G401 (cell line): ENCODE measurements around the gene MUC5B. TPM values are rescaled to one million over a fixed set of nuclear protein-coding genes. Genes with fewer than 3 reads are reported as not detected.

ENCODE experiments used
- DNase-seq: peaks from one replicate; pipeline ENCODE4 v3.0.0-alpha.2; 2015; ENCODE audit warnings: low spot score
- in situ Hi-C: cut with HindIII; loops from 2 replicates; pipeline ENCODE4 v1.10.0; 2016; ENCODE audit warnings: low sequenced_read_pairs, mixed read lengths
- total RNA-seq: library from RNA; depleted of rRNA; stranded (reverse); fragments of >200 nt; shearing (Covaris generic); gene quantifications from 2 replicates; pipeline ENCODE4 v1.2.3, GENCODE V29; 2014

Gene MUC5B
- total RNA-seq, 1 experiment from 2014 or later, result not detected

DNA sequence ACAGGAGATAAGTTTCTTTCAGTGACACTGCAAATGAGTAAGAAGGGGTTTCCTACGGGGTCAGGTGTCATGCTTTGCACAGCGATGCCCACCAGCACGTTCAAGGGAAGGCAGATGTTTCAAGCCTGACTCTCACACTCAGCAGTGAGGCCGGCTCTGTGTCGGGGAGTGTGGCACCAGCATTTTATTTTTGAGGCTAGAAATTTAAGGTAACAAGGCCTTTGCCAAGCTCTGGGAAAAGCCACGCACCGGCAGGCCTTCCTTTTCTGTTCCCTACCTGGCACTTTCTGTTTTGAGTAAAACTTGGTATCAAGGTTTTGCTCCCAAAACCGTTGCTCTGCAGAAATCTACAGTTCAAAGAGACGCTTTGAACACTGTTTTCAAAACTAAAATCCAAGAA lies 48.5 kb downstream of the MUC5B start:
- in situ Hi-C loops, result no loop called here
- no peak for DNase-seq

DNA sequence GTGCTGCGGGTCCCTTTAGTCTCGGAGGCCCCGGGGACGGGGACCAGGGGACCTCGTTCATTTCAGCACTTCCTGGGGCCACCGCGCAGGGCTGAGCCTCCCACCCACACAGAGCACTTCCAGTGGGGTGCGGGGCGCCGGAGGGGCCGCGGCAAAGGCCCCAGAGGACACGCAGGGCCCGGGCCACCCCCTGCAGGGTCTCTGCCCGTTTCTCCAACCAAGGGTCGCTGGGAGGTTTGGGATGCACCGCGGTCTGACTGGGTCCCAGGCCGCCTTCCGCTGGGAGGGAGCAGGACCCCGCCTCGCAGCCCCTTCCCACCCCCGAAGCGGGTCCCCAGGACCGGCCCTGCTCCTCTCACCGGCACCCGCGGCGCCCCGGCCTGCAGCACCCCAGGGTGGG lies 49.1 kb downstream of the MUC5B start:
- in situ Hi-C loops, result no loop called here
- no peak for DNase-seq

DNA sequence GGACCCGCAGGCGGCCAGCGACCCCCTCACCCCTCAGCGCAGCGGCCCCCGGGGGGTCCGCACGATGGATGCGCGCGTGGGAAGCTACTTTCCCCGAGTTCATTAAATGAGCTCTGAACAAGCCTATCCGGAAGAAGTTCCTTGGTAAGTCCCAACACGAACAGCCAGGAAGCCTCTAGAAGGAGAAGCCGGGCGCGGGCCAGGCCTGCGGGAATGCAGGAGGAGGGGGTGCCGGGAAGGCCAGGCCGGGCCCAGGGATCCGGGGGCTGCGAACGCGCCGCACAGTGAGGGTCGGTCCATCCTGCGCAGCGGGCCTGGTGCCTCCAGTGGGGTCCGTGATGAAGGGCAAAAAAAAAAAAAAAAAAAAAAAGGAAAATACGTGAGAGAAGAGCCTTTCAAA lies 49.7 kb downstream of the MUC5B start:
- no peak for DNase-seq
- in situ Hi-C loops, result no loop called here

DNA sequence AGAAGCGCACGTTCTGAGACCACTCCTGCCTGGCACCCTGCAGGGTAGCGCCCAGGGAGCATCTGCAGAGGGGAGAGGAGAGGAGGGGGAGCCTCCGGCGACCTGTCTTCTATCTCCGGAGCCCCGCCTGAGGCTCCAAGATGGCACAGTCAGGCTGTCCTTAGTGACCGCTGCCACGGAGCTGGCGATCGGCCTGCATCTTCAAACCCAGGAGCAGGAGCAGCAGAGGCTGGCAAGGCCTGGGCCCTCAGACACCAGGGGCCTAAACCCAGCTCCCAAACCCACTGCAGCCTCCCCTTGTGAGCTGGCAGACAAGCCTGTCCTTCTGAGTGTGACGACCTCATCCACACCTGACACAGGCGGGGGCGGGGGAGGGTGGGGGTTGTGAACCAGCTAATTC lies 51.6 kb downstream of the MUC5B start:
- in situ Hi-C loops, result no loop called here

DNA sequence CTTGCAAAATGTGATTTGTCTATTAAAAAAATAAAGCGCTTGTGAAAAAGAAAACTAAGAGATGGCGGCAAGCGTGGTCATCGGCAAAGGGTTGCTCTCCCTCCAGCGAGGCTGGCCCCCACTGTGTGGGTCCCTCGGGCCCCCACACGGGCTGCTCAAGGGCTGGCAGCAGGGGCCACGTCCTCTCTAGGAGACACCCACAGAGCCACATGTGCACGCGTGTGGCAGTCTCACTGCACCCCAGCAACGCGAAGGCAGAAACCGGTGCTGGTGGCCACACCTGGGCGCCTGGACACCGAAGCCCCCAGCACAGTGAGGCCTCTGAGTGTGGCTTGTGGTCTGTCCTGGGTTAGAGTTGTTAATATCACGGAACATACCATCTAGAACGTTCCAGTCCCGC lies 52.2 kb downstream of the MUC5B start:
- DNase-seq, result no peak
- in situ Hi-C loops, result no loop called here

More for the DNA sequence above, 51.6 kb downstream of the MUC5B start:
- no peak for DNase-seq

DNA sequence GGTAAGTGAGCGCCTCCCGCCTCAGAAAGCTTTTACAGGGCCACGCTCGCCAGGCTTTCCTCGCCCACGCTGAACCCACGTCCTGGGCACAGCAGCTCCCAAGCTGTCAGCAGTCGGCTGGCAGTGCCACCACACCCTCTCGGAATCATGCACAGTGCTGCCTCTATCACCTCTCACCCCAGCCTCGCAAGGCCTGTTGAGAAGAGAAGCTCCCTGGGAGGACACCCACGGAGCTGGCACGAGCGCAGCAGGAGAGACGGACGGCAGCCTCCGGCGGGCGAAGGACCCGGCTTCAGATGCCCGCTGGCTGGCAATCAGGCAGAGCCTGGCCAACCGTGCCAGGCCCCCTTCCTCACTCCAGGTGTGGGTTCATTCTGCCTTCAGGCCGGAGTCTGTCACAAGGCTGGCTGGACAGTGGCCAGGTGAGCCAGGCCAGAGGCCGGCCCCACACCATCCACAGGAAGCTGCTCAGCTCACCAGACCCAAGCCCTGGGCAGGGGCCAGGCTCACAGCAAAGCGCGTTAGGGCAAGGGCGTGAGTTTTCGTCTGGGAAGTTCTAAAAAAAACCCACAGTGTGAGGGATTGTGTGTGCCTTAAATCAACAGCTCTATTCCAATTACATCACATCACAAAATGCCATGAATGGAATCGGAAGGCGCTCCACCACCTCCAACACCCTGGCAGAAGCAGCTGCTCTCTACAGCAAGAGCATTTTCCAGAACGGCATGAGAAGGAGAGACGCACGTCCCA lies 53.4 kb downstream of the MUC5B start:
- DNase-seq, result peak; percentile 54
- in situ Hi-C loops, result no loop called here

DNA sequence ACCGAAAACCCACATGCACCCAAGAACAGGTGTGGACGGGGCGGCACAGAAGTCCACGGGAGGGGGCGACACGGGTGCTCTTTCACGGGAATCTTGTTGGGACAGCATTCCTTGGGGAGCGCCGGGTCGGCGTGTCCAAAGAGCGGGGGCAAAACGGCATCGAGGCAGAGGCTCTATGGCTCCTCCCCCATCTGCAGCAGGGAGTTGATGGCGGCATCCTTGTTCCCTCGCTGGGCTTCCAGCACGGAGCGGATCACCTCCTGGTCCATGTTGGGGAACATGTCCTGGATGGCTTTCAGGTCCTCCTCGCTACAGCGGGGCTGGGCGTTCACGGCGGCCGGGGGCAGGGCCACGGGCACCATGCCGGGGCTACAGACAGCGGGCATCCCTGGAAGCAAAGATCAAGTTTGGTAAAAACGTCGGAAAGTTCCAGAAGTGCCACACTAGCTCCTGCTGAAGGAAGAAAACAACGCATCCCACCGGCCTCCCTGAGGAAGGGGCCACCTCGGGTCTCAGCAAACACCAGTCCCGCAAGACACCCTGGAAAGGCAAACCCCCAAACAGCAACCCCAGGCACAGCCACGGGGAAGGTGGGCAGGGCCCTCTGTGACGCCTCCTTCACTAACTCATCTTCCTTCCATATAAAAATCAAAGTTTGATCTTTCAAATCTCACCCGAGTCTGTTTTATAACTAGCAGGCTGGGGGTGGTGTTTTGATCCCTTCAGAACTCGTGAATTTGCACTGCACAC lies 54.2 kb downstream of the MUC5B start:
- no peak for DNase-seq
- in situ Hi-C loops, result no loop called here

DNA sequence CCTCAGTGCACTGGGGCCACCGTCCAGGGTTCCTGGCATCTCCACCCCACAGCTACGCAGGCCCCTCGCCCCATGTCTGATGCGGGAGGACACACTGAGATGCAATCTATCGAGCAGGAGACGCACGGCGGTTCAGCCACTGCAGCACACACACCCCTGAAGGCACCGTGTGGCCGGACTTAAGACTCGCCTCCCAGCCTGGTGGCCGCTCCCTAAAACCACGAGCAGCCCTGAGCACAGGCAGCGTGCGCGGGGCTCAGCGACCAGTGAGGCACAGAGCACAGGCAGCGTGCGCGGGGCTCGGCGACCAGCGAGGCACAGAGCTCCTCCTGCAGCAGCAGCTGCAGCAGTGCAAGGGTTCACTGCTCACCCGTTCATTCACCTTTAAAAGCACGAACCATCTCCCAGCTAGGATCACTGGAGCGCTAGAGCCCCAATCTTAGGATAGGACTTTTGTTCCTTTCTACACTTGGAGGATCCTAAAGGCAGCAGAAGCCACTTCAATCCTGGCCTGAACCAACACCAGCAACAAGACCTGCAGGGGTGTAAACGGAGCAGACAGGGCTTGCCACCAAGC lies 55.2 kb downstream of the MUC5B start:
- in situ Hi-C loops, result no loop called here
- DNase-seq, result no peak

DNA sequence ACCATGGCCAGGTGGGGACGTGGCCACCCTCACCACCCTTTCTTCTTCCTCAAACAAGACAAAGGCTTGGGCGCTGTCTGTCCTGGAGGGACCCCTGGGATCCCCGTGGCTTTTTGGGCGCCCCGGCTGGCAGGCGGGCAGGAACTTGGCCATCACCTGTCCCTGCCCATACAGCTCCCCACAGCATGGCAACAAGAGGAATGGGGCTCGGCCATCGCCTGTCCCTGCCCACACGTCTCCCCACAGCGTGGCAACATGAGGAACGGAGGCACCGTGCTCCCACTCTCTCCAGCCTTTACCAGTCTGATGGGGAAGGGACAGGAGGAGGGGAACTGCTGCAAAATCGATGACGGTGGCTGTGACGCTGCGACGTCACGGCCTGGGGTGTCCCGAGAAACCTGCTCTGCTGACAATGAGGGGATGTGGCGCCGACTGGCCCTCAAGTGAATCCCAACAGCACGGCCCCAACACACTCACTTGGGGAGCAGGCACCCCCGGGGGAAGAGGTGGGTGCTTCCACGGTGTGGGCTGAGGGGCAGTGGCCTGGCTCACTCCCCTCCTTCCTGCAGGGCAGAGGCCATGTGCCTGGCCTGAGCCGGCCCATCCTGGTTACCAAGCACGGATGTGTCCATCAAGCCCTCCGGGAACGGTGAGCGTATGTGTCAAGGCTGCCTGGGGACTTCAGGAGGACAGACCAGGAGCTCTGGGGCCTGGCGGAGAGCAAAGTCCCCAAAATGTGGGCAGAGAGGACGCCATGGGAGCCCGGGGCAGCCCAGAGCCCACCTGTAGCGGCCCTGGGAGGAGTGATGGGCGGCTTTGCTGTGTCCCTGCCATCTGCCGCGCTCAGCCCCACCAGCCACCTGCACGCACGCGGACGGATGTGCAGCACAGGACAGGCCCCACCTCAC lies 56.2 kb downstream of the MUC5B start:
- no peak for DNase-seq
- in situ Hi-C loops, result no loop called here

DNA sequence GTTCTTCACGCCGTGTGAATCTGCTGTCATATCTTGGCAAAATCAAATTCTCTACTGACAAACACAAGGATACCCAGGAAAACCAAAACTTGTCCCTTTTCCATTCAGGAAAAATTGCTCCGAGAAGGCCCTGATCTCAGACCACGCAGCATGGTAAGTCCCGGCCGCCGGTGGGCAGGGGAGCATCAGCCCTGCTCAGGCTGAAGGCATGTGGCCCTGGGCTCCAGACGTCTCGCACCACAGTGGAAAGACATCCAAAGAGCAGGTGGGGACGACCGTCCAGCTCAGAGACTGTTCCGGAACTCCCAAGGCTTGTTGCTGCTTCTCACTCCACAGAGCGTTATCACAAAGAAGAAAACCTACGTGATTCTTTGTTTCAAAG lies 56.8 kb downstream of the MUC5B start:
- in situ Hi-C loops, result no loop called here

DNA sequence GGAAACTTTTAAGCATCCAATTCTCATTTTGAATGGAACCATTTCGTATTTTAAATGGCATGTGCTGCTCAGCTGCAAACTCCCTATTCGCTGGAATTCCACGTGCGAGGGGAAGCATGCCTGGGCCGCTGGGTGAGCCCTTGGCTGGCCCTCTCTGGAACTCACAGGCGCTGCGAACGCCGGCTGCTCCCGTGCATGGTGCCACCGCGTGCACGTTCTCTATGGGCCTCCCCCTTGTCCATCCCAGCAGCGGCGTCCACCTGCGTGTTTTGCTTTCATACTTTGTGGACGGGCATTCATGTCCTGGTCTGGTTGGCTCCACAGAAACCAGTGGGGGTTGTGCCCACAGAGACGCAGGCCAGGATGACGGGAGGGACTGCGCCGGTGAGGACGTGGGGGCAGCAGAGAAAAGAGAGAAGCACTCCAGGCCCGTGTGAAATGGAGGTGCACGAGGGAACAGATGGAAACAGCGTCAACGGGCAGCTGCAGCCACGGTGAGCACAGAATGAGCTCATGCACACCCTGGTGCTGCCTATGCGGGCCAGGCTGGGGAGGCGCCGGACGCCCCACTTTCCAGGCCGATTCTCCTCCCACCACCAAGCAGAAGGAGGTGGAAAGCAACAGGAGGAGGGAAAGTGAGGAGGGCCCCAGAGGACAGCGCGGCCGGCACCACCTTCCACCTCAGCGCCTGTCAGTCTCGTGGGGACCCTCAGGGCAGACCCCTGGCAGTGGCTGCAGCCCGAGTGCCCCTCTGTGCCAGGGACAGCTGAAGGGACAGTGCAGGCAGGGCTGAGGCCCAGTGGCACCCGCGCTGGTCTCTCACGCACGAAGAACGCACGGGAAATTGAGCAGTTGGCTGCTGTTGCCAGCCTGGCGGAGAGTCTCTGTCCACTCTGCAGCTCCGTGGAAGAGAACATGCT lies 57.5 kb downstream of the MUC5B start:
- in situ Hi-C loops, result no loop called here
- DNase-seq, result peak; percentile 72

More for the DNA sequence above, 56.8 kb downstream of the MUC5B start:
- no peak for DNase-seq

DNA sequence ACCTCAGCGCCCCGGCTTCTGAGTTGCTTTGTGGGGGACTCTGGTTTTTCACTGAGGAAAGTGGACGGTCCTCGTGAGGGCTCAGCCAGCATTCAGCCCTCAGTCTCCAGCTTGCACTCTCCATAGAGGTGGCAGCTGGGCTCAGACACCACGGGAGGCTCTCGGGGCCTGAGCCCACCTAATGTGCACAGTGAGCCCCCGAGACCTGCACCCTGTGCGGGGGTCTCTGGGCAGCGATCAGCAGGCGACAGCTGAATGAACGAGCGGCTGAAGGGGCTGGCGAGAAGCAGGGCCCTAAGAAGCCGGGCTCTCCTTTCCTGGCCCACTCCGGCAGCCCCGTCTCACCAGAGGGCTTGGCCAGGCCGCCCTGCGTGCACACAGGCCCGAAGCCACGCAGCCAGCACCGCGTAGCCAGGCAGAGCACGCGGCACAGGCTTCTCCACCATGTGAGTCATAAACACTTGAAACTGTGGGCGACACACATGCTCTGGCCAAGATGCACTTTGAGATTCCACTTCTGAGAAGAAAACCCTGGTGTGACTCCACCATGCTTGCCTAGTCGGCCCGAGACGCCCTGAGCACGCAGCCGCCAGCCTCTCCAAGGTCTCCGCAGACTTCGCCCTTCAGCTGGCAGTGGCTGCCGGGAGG lies 58.6 kb downstream of the MUC5B start:
- in situ Hi-C loops, result no loop called here
- DNase-seq, result no peak

DNA sequence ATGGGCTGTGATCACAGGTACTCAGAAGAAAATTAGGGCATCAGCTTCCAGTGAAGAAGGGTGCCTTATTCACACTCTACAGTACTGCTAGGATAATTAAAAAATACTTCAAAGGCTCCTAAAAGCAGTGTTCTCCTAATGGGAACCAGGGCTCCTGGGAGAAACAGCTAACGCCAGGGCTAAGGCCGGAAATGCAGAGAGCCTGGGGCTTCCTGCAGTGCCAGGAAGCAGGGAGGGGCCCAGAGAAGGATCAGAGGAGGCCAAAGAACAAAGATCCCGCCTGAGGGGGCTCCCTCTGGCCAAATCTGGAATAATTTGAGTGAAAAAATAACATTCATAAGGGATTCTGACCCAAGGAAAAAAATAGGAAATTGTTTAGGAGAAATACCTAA lies 59.1 kb downstream of the MUC5B start:
- no peak for DNase-seq
- in situ Hi-C loops, result no loop called here

DNA sequence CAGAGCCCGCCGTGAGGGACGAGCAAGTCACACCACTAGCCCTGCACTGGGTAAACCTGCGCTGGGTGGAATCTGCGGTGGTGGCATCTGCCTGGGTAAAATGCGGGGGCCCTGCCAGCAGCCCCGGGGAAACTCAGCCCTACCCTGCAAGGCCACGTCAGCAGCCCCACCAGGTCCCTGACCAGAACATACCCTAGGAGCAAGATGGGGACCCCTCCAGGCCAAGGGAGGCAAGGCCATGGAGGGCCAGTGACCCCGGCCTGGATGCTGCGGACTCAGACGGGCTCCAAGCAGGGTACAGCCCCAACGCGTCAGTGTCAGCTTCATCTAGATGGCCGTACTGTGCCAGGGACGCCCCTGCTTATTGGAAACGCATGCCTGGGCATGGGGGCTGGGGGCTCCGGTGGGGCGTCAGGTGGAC lies 60.2 kb downstream of the MUC5B start:
- no peak for DNase-seq
- in situ Hi-C loops, result no loop called here

DNA sequence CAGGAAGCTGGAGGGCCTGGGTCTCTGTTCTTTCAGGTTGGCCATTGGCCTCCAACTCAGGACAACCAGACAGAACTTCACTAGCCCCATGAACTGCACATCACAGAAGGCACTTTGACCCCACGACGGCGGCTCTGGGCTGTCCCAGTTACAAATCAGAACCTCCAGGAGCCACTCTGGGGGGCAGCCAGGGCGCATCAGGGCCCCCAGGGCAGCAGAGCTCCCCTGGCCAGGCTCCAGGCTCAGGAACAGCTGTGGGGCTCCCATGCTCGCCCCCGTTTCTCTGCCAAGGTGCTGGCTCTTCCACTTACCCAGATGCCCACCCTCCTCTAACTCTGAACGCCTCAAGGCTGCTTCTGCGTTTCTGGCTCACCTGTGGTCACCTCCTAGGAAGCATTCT lies 61.0 kb downstream of the MUC5B start:
- DNase-seq, result no peak
- in situ Hi-C loops, result no loop called here

DNA sequence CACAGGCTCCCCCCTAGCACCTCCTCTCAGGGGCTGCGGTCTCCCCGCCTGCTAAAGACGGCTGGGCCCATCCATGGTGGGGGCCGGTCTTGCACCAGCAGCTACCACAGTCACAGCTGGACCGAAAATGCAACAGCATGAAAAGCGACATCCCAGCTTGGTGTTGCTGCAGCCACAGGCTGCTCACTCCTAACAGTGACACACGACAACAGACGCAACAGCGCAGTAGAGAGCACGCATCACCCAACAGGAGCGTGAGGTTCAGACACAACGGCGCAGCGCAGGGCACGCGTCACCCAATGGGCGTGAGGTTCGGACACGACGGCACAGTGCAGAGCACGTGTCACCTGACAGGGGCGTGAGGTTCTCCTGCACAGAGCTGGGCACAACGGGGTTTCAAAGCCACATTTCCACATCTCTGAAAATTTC lies 62.5 kb downstream of the MUC5B start:
- no peak for DNase-seq
- in situ Hi-C loops, result no loop called here

DNA sequence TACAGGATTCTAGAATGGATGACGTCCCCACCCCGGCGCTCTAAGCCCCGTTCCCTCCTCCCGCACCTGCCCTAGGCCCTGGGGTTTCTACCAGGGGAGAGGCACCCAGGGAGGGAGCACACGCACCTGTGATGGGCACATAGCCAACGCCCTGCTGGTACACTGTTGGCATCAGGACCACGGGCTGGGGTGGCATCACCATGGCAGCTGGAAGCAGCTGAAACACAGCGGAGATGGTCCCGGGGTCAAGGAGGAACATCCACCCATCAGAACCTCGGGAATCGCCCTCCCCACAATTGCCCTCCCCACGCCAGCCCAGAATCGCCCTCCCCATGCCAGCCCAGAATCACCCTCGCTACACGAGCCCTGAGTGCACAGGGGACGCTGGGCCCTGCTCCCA lies 63.0 kb downstream of the MUC5B start:
- no peak for DNase-seq
- in situ Hi-C loops, result no loop called here

DNA sequence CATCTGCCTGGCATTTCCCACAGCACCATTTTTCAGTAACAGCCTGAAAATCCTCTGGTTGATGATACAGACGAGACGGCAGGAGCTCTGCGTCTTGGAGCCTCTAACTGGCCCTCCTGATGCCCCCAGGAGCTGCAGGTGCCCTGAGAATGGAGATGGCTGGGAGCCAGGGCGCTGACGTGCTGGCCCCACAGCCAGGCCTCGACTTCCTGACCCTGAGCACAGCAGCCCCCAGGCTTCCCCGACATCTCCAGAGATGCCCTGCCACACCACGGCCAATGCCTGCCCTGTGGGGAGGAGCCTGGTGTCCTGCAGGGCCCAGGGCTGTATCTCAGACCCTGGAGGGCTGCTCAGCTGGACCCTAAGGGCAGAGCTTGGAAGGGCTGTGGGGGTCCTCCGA lies 65.1 kb downstream of the MUC5B start:
- no peak for DNase-seq
- in situ Hi-C loops, result no loop called here
